Measurements from ENCODE around the gene ATXN7L1. TPM values are rescaled to one million over a fixed set of nuclear protein-coding genes. Genes with fewer than 3 reads are reported as not detected.

The ATXN7L1 gene
- total and polyA plus RNA-seq, 8 donors, result 13.0 to 15.5 (median 13.8) TPM

- peaks cover 0 to 1% of the 10 kb centered on the region in 2 donors for H3K4me1 ChIP-seq
- no peak for TF ChIP-seq CTCF (IDR thresholded peaks at IDR 0.05)
- ATAC-seq, result no peak
- H3K27me3 ChIP-seq, result no peaks in the 10 kb centered on the region
- no peaks in the 10 kb centered on the region for H3K9me3 ChIP-seq
- intact Hi-C loops (cut with DNase I), result no loop called here
- no peak overlapping the region for H3K4me3 ChIP-seq
- no peak for DNase-seq
- peaks cover 0 to 57% of the 10 kb centered on the region in 2 donors for H3K36me3 ChIP-seq
- H3K27ac ChIP-seq, result no peak overlapping the region
Observed at GRCh38 chr7:105643384-105643783, 233.0 kb downstream of the ATXN7L1 start.

GRCh38 chr7:105642264-105642663 lies 234.1 kb downstream of the ATXN7L1 start:
- no peak for DNase-seq
- Histone ChIP-seq H3K27ac (no peak overlapping the region), H3K27me3 (no peaks in the 10 kb centered on the region), H3K4me1 (no peaks in the 10 kb centered on the region), H3K36me3 (peaks cover 0 to 68% of the 10 kb centered on the region in 2 donors), H3K4me3 (no peak overlapping the region), H3K9me3 (no peaks in the 10 kb centered on the region)
- ATAC-seq, result no peak
- intact Hi-C loops (cut with DNase I), result no loop called here
- no peak for TF ChIP-seq CTCF (IDR thresholded peaks at IDR 0.05)

- ATAC-seq, result no peak
- TF ChIP-seq CTCF (IDR thresholded peaks at IDR 0.05), result no peak
- Histone ChIP-seq H3K4me1 (no peaks in the 10 kb centered on the region), H3K27me3 (no peaks in the 10 kb centered on the region), H3K27ac (no peak overlapping the region), H3K36me3 (peaks cover 0 to 77% of the 10 kb centered on the region in 2 donors), H3K9me3 (no peaks in the 10 kb centered on the region), H3K4me3 (no peak overlapping the region)
- intact Hi-C loops (cut with DNase I), result no loop called here
- DNase-seq, result no peak
Observed at GRCh38 chr7:105640956-105641810, 235.2 kb downstream of the ATXN7L1 start.

- Histone ChIP-seq H3K27me3 (no peaks in the 10 kb centered on the region), H3K9me3 (no peaks in the 10 kb centered on the region), H3K27ac (no peak overlapping the region), H3K4me3 (no peak overlapping the region), H3K4me1 (no peaks in the 10 kb centered on the region), H3K36me3 (peaks cover 0 to 86% of the 10 kb centered on the region in 2 donors)
- no peak for DNase-seq
- TF ChIP-seq CTCF (IDR thresholded peaks at IDR 0.05), result no peak
- intact Hi-C loops (cut with DNase I), result no loop called here
- peak; percentile 65 for ATAC-seq
Observed at GRCh38 chr7:105639667-105640493, 236.5 kb downstream of the ATXN7L1 start.

Data from left lung (tissue), 10 donors.